DND-41 (cell line): Measurements from ENCODE around the gene PDLIM5.

Source experiments
- ATAC-seq: fragments of 200-7000 bp; cut with Tn5 transposase; 3 replicates; pipeline ENCODE4 v1.9.1; 2021; ENCODE audit warnings: low read depth; ENCODE audit not compliant: insufficient read depth
- DNase-seq: peaks from one replicate; pipeline ENCODE4 v3.0.0-alpha.2; 2020
- H2AFZ ChIP-seq: 2 replicates; pipeline ENCODE4 v1.6.0; 2012; ENCODE audit warnings: low read depth, low read length
- H3K27ac ChIP-seq: 2 replicates; pipeline ENCODE4 v1.5.1; 2012; ENCODE audit warnings: low read length, inconsistent platforms
- H3K27me3 ChIP-seq: fragments of 200-600 bp; sonication (generic); 2 replicates; pipeline ENCODE4 v1.6.0; 2012; ENCODE audit warnings: low read length, mild to moderate bottlenecking, inconsistent platforms; ENCODE audit not compliant: insufficient read depth, poor library complexity
- H3K36me3 ChIP-seq: 2 replicates; pipeline ENCODE4 v1.5.1; 2012; ENCODE audit warnings: low read length, inconsistent platforms; ENCODE audit not compliant: insufficient read depth
- H3K4me1 ChIP-seq: 2 replicates; pipeline ENCODE4 v1.5.1; 2012; ENCODE audit warnings: mild to moderate bottlenecking, low read length; ENCODE audit not compliant: insufficient read depth
- H3K4me2 ChIP-seq: 2 replicates; pipeline ENCODE4 v1.6.0; 2012; ENCODE audit warnings: mild to moderate bottlenecking, moderate library complexity, low read length, inconsistent platforms; ENCODE audit not compliant: insufficient read depth
- H3K4me3 ChIP-seq, 2 experiments: fragments of 200-600 bp in 1 of 2; shearing (Covaris generic) in 1 of 2; 2 replicates each; pipeline ENCODE4 v1.5.1; 2012 to 2016; ENCODE audit warnings: inconsistent platforms in 2 of 2, low read length in 2 of 2, mild to moderate bottlenecking in 2 of 2, low read depth in 1 of 2, moderate library complexity in 1 of 2
- H3K79me2 ChIP-seq: 2 replicates; pipeline ENCODE4 v1.6.0; 2012; ENCODE audit warnings: low read length, inconsistent platforms; ENCODE audit not compliant: insufficient read depth
- H3K9ac ChIP-seq: 2 replicates; pipeline ENCODE4 v1.6.0; 2012; ENCODE audit warnings: low read depth, mild to moderate bottlenecking, inconsistent platforms, low read length, moderate library complexity
- H3K9me3 ChIP-seq: 2 replicates; pipeline ENCODE4 v1.5.1; 2012; ENCODE audit warnings: low read length, moderate library complexity, mild to moderate bottlenecking, inconsistent platforms; ENCODE audit not compliant: insufficient read depth, severe bottlenecking
- H4K20me1 ChIP-seq: 2 replicates; pipeline ENCODE4 v1.6.0; 2012; ENCODE audit warnings: low read length; ENCODE audit not compliant: insufficient read depth
- CTCF ChIP-seq: IDR thresholded peaks from 2 replicates; pipeline ENCODE4 v1.5.1; 2012; ENCODE audit warnings: borderline replicate concordance, low read length, moderate library complexity, mild to moderate bottlenecking; ENCODE audit not compliant: poor library complexity, severe bottlenecking; ENCODE audit errors: extremely low read depth
- EZH2 ChIP-seq: IDR thresholded peaks from 3 replicates; pipeline ENCODE4 v1.6.1; 2012; ENCODE audit warnings: borderline replicate concordance, low read depth, mild to moderate bottlenecking, moderate library complexity, low read length, inconsistent platforms; ENCODE audit not compliant: severe bottlenecking

PDLIM5 gene

GRCh38 chr4:94447754-94448411 is 3.9 kb upstream of the PDLIM5 start:
- Histone ChIP-seq H3K9ac (no peak overlapping the region), H3K4me2 (no peak overlapping the region), H3K4me1 (peaks cover 16% of the 10 kb centered on the region), H3K36me3 (no peaks in the 10 kb centered on the region; the same call in 1 of the 2 replicates), H3K27me3 (peaks cover 16% of the 10 kb centered on the region), H2AFZ (no peak overlapping the region), H3K9me3 (no peaks in the 10 kb centered on the region), H3K79me2 (no peaks in the 10 kb centered on the region), H4K20me1 (no peaks in the 10 kb centered on the region), H3K4me3 (no peak overlapping the region), H3K27ac (no peak overlapping the region)
- no peak for DNase-seq
- ATAC-seq, result no peak
- TF ChIP-seq CTCF (no peak), EZH2 (no peak)

DNA sequence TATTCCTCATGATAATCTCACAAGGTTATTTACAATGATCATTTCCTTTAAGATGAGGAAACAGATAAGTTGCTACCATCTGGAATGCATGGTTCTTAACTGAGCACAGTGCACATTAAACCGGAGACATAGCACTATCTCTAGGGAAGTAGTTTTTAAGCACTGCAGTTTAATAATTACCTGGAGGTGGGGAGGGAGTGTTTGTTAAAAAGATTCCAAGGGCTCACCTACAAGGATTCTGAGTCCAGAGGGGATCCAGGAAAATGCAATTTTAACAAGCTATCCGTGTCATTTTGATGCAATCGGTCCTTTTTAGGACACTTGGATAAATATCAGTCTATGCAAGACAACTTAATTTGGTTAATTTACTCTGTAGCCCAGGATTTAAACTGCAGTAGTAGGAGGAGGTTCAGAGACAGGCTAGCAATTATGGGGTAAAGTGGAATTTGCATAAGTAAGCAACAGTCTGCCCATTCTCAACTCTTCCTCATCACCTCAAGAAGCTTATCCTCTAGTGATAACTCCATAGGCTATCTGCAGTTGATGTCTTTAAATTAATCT is 2.8 kb upstream of the PDLIM5 start:
- no peaks in the 10 kb centered on the region for H4K20me1 ChIP-seq
- no peak for ATAC-seq
- no peak overlapping the region for H3K4me3 ChIP-seq
- H3K27me3 ChIP-seq, result peaks cover 16% of the 10 kb centered on the region
- H3K4me2 ChIP-seq, result no peak overlapping the region
- no peaks in the 10 kb centered on the region; the same call in 1 of the 2 replicates for H3K36me3 ChIP-seq
- TF ChIP-seq CTCF (no peak), EZH2 (no peak)
- H3K9ac ChIP-seq, result no peak overlapping the region
- no peak overlapping the region for H2AFZ ChIP-seq
- no peaks in the 10 kb centered on the region; the same call in 1 of the 2 replicates for H3K79me2 ChIP-seq
- peaks cover 26% of the 10 kb centered on the region for H3K4me1 ChIP-seq
- no peaks in the 10 kb centered on the region for H3K9me3 ChIP-seq
- DNase-seq, result no peak
- no peak overlapping the region for H3K27ac ChIP-seq

DNA sequence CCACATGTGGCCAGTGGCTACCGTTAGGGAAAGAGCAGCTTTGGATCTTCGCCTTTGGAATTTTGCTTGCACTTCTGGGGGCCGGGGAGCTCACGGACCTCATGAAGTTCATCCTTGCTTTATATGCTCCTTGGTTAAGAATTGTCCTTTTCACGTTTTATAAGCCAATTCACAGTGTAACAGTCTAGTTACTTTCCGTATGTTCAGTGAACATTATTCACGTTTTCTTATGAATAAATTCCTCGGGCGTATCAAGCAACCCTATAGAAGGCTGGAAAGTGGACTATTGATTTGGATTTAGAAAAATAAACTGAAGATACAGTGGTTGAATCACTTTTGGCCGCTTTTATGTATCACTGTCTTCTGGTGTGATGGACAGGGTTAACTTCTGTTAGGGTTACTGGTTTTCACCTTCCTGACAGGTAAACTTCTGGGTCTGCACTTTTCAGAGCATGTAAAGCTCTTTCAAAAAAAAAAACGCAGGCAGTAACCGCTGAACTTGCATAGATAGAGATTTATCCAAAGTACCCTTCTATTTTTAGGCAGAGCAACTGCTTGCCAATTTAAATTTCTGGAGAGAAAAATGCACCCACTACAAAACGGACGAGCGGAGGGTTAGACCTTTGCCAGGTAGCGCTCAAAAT is 569 bp upstream of the PDLIM5 start:
- TF ChIP-seq EZH2, result no peak
- no peak for TF ChIP-seq CTCF
- Histone ChIP-seq H3K9me3 (no peaks in the 10 kb centered on the region), H3K4me3 (peak overlapping the region; percentile 89 to 97), H3K4me2 (peak overlapping the region; percentile 68), H3K9ac (peak overlapping the region; percentile 87), H3K27ac (peak overlapping the region; percentile 42; the same call in 1 of the 2 replicates), H3K27me3 (peaks cover 16% of the 10 kb centered on the region), H3K79me2 (no peaks in the 10 kb centered on the region; the same call in 1 of the 2 replicates), H3K36me3 (no peaks in the 10 kb centered on the region; the same call in 1 of the 2 replicates), H3K4me1 (peaks cover 26% of the 10 kb centered on the region), H4K20me1 (no peaks in the 10 kb centered on the region), H2AFZ (peak overlapping the region; percentile 89)
- ATAC-seq, result no peak
- DNase-seq, result no peak
